H1 (cell line): ENCODE data around the gene MRPL54.

ENCODE experiments used
- ATF3 ChIP-seq: IDR thresholded peaks from 2 replicates; pipeline ENCODE4 v1.6.1; 2011; ENCODE audit warnings: low read depth, mild to moderate bottlenecking, low read length; ENCODE audit not compliant: insufficient read depth
- CTCF ChIP-seq, 3 experiments: IDR thresholded peaks; 1 replicate in 2 of 3; 2 replicates in 1 of 3; pipeline versions ENCODE4 v1.5.1 to v1.6.1; 2011; ENCODE audit warnings: low read length in 3 of 3, mild to moderate bottlenecking in 3 of 3, inconsistent platforms in 2 of 3, low read depth in 1 of 3, moderate library complexity in 1 of 3; ENCODE audit not compliant: insufficient read depth in 1 of 3; ENCODE audit errors: control extremely low read depth in 1 of 3
- E2F6 ChIP-seq: IDR thresholded peaks from 2 replicates; pipeline ENCODE4 v1.6.1; 2012; ENCODE audit warnings: inconsistent platforms
- EZH2 ChIP-seq: fragments of 200-600 bp; sonication (generic); IDR thresholded peaks from 2 replicates; pipeline ENCODE4 v1.7.1; 2012; ENCODE audit warnings: low read depth, mild to moderate bottlenecking, moderate library complexity, low read length, inconsistent platforms; ENCODE audit not compliant: severe bottlenecking
- GTF2F1 ChIP-seq: IDR thresholded peaks from 2 replicates; pipeline ENCODE4 v1.6.1; 2012; ENCODE audit warnings: low read depth, low read length, improper control_type of control experiment, borderline replicate concordance
- JUN ChIP-seq: IDR thresholded peaks from 2 replicates; pipeline ENCODE4 v1.6.1; 2011; ENCODE audit warnings: low read depth, mild to moderate bottlenecking, improper control_type of control experiment, low read length
- MAFK ChIP-seq: IDR thresholded peaks from 2 replicates; pipeline ENCODE4 v1.6.1; 2012; ENCODE audit warnings: low read depth, mild to moderate bottlenecking, improper control_type of control experiment, low read length
- POLR2A ChIP-seq, 2 experiments: IDR thresholded peaks; 1 replicate in 1 of 2; 2 replicates in 1 of 2; pipeline ENCODE4 v1.6.1; 2011; ENCODE audit warnings: low read depth in 2 of 2, low read length in 2 of 2, mild to moderate bottlenecking in 2 of 2; ENCODE audit errors: control extremely low read depth in 1 of 2
- RFX5 ChIP-seq: IDR thresholded peaks from 2 replicates; pipeline ENCODE4 v1.6.1; 2011; ENCODE audit warnings: low read depth, low read length, improper control_type of control experiment, borderline replicate concordance
- TAF1 ChIP-seq: IDR thresholded peaks from 2 replicates; pipeline ENCODE4 v1.6.1; 2011; ENCODE audit warnings: mild to moderate bottlenecking, low read depth, low read length
- TAF7 ChIP-seq: optimal IDR thresholded peaks from 2 replicates; pipeline ENCODE3; 2011; ENCODE audit warnings: low read depth, mild to moderate bottlenecking, inconsistent platforms, low read length, moderate library complexity, borderline replicate concordance
- YY1 ChIP-seq: IDR thresholded peaks from 2 replicates; pipeline ENCODE4 v1.6.1; 2011; ENCODE audit warnings: low read depth, mild to moderate bottlenecking, low read length

- no peak for TF ChIP-seq MAFK
- TF ChIP-seq TAF7 = no peak
- TF ChIP-seq POLR2A (IDR thresholded peaks at IDR 0.05; ENCODE audit: control extremely low read depth in 1 of 2, low read depth in 2 of 2, low read length in 2 of 2) = no peak
- no peak for TF ChIP-seq EZH2
- TF ChIP-seq YY1 = no peak
- no peak; a peak in 1 of 4 replicates for TF ChIP-seq CTCF (IDR thresholded peaks at IDR 0.05; ENCODE audit: control extremely low read depth in 1 of 3, insufficient read depth in 1 of 3, low read depth in 1 of 3, low read length in 3 of 3)
- TF ChIP-seq RFX5 = no peak
- TF ChIP-seq GTF2F1 = no peak
- TF ChIP-seq TAF1 = no peak
- no peak for TF ChIP-seq E2F6
- no peak for TF ChIP-seq ATF3
- TF ChIP-seq JUN = no peak
Measured at GRCh38 chr19:3784607-3785450, 22.3 kb downstream of the MRPL54 start.
